ENCODE data around the gene ATP2A3.

DNA sequence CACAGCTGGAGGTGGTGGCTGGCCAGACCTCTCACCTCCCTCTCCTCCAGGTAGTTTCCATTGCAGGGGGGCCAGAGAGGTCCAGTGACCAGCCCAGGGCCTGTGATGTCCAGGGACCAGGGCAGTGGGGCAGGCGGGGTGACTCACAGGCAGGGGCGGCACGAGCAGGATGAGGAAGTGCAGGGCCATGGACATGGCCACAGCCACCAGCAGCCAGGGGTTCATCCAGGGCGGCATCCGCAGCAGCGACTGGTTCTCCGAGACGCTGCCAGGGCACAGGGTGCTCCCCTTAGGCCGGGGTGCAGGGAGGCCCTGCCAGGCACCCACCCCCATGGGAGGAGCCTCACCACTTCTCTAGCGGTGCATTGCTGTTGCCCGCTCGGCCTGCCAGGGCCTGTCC is 35.1 kb downstream of the ATP2A3 start:
- TF ChIP-seq, protein P1, sequence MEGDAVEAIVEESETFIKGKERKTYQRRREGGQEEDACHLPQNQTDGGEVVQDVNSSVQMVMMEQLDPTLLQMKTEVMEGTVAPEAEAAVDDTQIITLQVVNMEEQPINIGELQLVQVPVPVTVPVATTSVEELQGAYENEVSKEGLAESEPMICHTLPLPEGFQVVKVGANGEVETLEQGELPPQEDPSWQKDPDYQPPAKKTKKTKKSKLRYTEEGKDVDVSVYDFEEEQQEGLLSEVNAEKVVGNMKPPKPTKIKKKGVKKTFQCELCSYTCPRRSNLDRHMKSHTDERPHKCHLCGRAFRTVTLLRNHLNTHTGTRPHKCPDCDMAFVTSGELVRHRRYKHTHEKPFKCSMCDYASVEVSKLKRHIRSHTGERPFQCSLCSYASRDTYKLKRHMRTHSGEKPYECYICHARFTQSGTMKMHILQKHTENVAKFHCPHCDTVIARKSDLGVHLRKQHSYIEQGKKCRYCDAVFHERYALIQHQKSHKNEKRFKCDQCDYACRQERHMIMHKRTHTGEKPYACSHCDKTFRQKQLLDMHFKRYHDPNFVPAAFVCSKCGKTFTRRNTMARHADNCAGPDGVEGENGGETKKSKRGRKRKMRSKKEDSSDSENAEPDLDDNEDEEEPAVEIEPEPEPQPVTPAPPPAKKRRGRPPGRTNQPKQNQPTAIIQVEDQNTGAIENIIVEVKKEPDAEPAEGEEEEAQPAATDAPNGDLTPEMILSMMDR (IDR thresholded peaks at IDR 0.05): no peak
- TF ChIP-seq POLR2A (IDR thresholded peaks at IDR 0.05): no peak

Measured in adrenal gland (tissue), 5 donors.